HG03280 (cell line): ENCODE data around the gene BRD7.
A peak's percentile ranks its signal among the peaks of the same experiment; 100 is the strongest.
"Not testable (repeated sequence)": the region's sequence is repeated elsewhere in the genome, so short reads cannot be mapped to it uniquely, and the experiment has no call there.

Experiments
- ATAC-seq: cut with Tn5 transposase; IDR thresholded peaks from one replicate; pipeline ENCODE4 v1.9.1; 2021; ENCODE audit warnings: mild to moderate bottlenecking, moderate library complexity; ENCODE audit not compliant: unreplicated experiment

The BRD7 gene

GRCh38 chr16:50360033-50360778 lies 8.6 kb downstream of the BRD7 start:
- no peak for ATAC-seq

DNA sequence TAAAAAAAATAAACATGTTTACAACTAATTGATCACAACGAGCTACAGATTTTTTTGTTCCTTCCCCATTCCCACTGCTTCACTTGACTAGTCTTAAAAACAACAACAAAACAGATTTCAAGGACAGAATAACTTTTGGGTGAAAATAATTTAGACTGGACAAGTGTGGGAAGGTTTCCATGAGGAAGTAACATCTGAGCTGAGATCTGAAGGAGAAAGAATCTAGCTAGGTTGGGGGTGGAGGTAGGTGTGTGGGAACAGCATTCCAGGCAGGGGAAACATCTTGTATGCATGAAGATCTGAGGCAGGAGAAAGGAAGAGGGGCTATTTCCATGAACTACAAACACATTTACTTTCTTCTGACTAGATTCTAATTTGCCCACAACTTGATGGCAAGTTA lies 9.2 kb downstream of the BRD7 start:
- ATAC-seq: no peak

DNA sequence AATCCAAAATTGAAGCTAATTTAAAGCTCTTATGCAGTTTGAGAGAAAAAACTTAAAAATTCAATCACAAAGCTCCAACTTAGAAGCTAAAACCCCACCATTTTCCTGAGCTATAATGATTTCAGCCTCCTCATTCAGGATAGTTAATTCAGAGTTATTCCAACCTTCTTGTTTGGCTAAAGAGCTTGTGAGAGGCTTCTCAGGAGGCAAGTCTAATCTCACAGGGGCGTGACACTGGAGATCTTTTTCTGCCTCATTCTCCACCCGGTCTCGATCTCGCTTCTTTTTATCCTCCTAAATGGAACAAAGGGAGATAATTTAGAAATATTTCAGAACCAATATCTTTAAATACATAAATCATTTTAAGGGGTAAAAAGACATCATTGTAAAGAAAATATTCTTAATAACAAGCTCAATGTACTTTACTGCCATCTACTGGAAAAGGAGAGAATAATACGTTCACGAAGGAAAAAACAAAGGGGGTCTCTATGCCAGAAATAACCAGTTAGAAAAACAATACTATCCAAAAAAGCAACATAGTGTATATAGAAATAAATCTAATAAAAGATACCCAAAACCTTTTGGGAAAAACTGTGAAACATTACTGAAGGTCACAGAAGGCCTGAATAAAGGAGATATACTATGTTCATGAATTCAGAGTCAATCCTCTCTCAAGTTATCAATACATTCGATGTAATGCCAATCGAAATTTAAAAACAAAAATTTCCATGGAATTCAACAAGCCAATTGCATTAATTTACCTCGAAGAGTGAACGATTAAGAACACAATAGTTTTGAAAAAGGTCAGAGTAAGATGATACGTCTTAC lies 13.9 kb downstream of the BRD7 start:
- ATAC-seq: no peak

- no peak for ATAC-seq
Observed at GRCh38 chr16:50354082-50354481, 14.7 kb downstream of the BRD7 start.

DNA sequence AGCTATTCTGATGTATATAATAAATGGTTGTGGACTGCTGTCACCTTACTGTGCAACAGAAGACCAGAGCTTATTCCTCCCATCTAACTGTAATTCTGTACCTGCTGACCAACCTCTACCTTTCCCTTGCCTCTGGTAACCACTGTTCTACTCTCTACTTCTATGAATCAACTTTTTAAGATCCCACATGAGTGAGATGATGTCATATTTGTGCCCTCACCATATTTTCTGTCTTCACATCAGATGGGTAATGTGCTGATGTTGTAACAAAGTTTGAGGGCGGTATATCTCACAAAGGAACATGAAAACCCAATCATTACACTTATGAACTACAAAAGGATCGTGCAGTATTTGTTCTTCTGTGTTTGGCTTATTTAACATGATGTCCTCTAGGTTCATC lies 16.8 kb downstream of the BRD7 start:
- ATAC-seq: no peak

DNA sequence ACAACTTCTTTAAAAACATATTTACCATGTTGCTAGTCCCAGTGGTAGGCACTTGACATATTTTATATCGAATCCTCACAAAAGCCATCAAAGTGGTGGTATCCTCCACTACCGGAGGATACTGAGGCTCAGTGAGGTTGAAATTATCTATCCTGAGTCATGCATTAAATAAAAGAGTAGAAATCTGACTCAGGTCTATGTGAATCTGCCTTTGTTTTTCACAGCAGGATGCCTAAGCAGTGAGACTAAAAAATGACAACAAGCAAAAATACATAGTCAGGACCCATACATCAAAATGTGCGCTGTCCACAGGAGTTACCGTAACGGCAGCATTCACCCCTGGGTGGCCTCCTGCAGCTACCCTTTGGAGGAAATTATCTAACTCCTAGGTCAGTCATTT lies 17.7 kb downstream of the BRD7 start:
- ATAC-seq: no peak

GRCh38 chr16:50345210-50345609 lies 23.6 kb downstream of the BRD7 start:
- ATAC-seq: not testable (repeated sequence)

DNA sequence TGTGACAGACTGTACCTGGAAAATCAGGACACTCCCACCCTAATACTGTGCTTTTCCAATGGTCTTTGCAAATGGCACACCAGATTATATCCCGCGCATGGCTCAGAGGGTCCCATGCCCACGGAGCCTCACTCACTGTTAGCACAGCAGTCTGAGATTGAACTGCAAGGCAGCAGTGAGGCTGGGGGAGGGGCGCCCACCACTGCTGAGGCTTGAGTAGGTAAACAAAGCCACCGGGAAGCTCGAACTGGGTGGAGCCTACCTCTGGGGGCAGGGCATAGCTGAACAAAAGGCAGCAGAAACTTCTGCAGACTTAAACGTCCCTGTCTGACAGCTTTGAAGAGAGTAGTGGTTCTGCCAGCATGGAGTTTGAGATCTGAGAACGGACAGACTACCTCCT lies 25.2 kb downstream of the BRD7 start:
- ATAC-seq: not testable (repeated sequence)

- ATAC-seq: no peak
Observed at GRCh38 chr16:50340578-50340977, 28.2 kb downstream of the BRD7 start.

DNA sequence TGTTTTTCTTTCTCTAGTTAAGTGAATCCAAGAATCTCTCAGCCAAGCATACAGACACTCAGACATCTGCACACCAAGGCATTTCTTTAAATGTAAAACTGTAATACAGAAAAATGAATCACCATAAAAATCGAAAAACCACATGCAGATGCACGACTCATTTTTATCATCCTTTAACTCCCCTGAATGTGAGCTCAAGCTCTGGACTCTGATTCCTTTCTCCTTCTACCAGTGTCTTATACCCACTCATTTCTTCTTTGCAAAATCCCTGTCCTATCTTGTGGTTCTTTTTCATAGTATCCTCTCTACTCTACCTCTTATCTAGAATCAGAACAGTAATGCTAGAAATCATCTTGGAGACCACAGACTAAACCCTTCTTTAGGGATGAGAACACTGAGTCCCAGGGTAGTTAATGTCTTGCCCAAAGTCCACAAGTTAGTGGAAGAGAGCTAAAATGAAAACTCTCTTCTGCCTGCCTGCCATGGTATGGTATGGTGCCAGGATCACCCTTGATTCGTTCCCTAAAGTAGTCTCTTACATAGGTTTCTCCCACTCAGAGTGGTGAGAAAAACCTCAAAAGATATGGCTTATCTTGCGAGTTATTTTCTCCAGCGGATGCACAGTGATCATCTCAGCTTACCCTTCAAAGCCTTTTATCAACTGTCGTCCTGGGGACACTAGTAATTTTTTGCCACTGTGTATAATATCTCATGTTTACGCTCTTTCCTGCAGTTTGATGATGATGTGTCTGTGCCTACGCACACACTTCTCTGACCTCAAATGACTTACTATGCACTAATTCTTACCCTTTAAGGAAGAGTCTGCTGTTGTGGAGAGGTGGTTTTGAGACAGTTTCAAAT lies 30.2 kb downstream of the BRD7 start:
- no peak for ATAC-seq

DNA sequence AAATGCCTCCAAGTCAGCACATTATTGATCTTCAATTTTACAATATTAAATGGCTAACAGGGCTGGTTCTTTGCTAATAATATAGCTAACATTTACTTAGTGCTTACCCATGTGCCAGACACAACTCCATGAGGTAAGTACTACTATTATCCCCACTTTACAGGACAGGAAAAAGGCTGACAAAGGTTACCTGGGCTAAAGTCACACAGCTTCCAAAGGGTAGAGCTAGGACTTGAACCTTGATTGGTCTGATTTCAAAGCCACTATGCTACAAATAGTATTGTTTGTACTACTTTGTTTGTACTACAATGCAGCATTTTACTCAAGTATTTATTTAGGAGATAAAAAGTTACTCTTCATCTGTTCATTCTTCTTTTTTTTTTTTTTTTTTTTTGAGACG lies 31.9 kb downstream of the BRD7 start:
- ATAC-seq: no peak

GRCh38 chr16:50335196-50335958 lies 33.4 kb downstream of the BRD7 start:
- peak; percentile 74 for ATAC-seq

GRCh38 chr16:50334106-50334975 lies 34.4 kb downstream of the BRD7 start:
- ATAC-seq: no peak

DNA sequence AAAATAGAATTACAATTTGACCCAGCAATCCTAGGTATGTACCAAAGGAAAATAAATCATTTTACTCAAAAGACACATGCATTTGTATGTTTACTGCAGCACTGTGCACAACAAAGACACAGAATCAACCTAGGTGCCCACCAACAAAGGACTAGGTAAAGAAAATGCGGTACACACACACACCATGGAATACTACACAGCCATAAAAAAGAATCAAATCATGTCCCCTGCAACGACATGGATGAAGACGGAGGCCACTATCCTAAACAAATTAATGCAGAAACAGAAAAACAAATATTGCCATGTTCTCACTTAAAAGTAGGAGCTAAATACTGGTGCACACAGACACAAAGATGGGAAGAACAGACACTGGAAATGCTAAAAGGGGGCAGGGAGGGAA lies 36.2 kb downstream of the BRD7 start:
- ATAC-seq: no peak

DNA sequence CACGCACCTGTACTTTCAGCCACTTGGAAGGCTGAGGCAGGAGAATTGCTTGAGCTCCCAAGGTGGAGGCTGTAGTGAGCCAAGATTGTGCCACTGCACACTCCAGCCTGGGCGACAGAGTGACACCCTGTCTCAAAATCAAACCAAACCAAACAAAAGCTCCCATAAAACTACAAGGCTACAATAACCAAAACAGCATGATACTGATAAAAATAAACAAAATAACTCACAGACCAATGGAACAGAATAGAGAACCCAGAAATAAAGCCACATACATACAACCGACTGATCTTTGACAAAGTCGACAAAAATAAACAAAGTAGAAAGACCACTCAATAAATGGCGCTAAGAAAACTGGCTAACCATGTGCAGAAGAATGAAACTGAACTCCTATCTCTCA lies 37.2 kb downstream of the BRD7 start:
- no peak for ATAC-seq

GRCh38 chr16:50329446-50330189 lies 39.2 kb downstream of the BRD7 start:
- no peak for ATAC-seq

DNA sequence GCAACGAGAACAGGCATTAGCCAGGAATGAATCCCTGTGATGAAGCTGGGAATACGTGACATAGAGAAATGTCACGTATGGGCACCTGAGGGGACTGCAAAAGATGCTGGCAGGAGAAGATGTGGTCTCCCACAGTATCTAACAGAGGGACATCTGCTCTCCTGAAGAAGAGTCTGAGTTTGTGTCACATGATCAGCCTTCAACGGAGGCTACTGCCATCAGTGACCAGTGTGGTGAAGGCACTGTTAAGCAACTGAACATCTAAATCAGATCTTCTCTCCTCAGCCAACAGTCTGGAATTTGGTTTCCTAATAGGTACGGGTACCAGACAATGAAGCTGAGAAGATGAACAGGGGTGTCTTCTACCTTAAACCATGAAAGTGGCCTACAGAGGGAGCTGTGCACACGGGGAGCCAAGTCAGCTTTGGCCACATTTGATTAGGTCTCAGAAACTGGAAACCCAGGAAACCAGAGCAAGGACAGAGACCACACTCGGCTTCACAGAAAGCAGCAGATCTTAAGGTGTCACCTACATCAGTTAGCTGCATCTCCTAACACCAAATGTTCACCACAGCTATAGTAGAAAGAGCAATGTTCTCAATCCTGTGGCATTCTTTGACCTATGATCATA lies 41.8 kb downstream of the BRD7 start:
- peak; percentile 81 for ATAC-seq

GRCh38 chr16:50326264-50326663 lies 42.5 kb downstream of the BRD7 start:
- no peak for ATAC-seq

GRCh38 chr16:50324345-50324744 lies 44.4 kb downstream of the BRD7 start:
- ATAC-seq: no peak
